GM19238 (cell line): ENCODE data around the gene PHPT1.
"Not testable (repeated sequence)": the region's sequence is repeated elsewhere in the genome, so short reads cannot be mapped to it uniquely, and the experiment has no call there.

ENCODE experiments used
- DNase-seq: peaks from one replicate; pipeline ENCODE4 v3.0.0; 2011; ENCODE audit warnings: low spot score; ENCODE audit not compliant: insufficient read length

The PHPT1 gene

DNA sequence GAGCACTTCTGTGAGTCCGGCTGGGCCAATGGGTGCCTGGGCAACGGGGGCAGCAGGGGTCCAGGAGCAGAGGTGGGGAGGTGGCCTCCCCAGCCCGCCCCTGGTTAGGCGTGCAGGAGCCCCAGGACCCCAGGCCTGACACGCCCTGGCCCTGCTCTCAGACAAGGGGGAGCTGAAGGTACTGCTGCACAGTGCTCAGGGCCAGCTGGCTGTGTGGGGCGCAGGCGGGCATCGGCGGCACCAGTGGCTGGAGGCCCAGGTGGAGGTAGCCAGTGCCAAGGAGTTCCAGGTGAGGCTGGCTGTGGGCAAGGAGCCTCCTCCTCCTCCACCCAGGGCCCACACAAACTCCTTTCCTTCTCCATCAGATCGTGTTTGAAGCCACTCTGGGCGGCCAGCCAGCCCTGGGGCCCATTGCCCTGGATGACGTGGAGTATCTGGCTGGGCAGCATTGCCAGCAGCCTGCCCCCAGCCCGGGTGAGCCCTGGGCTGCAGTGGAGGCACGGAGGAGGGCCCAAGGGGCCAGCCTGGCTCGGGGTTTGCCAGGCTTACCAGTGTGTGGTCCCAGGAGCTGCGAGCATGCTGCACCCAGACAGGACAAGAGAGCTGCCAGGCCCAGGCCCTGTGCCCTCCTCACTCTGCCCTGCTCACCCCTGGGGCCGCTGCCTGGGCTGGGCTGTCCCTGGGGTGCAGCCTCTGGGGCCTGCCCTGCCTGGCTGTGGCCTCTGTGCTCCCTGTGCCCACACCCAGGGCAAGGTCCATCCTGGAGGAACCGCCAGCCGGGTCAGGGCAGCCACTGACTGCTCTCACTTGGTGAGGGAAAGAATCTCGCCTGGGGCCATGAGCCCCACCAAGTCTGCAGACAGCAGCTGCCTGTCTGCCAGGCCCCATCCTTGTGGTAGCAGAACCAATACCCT, 9.9 kb downstream of the PHPT1 start:
- DNase-seq: no peak

DNA sequence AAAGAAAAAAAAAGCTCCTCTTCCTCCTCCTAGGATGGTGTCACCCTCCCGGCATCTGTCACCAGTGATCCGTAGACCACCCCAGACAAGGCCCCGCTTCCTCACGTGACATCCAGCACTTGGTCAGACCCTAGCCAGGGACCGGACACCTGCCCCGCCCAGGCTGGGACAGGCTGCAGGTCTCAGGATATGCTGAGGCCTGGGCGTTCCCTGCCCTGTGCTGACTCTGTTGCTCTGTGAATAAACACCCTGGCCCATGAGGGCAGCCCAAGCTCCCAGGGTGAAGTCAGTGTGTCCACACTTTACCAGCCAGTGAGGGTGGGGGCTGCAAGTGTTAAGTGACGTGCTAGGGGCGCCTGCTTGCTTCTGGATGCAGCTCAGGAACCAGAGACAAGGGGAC, 11.3 kb downstream of the PHPT1 start:
- no peak for DNase-seq

GRCh38 chr9:136860933-136861873, 12.0 kb downstream of the PHPT1 start:
- DNase-seq: no peak

GRCh38 chr9:136861874-136862457, 12.8 kb downstream of the PHPT1 start:
- DNase-seq: no peak

- DNase-seq: no peak
Observed at GRCh38 chr9:136862849-136863622, 13.8 kb downstream of the PHPT1 start.

GRCh38 chr9:136863623-136864273, 14.5 kb downstream of the PHPT1 start:
- no peak for DNase-seq

DNA sequence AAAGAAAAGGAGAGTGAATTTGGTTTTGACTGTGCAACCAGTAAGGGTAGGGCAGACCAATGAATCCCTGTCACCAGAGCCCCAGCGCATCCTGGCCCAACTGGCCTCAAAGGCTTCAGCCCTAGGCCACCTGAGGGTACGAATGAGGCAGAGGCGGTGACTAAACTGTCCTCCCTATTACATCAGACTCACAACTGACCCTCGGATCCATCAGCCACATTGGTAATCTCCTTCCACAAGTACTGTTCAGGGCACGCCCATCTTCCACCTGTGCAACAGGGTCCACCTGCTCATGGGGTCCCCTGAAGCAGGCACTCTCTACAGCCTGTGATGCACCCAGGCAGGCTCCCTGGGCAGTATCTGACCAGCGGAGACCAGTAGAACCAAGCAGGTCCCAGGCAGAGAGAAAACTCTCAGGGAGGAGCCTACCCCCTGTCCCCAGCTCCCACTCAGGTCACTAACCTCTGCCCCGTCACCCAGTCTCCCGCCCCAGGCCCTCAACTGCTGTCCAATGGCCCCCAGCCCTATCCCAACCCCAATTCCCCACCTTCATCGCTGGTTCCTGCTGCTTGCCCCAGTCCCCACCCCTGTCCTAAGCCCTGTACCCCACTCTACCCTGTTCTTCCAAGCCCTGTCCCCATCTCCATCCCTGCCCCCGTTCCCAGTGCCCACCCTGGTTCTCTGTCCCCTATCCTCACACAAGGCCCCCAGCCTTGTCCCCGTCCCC, 16.0 kb downstream of the PHPT1 start:
- no peak for DNase-seq

DNA sequence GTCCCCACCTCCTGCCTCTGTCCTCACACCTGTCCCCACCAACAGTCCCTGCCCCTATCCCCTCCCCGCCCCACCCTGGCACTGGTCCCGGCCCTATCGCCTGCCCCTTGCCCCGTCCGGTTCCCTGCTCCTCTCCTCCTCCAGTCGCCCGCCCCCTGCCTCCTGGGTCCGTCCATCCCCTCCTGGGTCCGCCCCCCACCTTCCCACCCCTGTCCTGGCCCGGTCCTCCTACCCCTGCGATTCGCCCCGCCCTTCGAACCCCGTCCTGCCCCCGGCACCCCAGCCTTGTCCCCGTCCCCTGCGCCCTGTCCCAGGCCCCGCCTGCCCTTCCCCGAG, 16.5 kb downstream of the PHPT1 start:
- DNase-seq: no peak

- DNase-seq: not testable (repeated sequence)
Observed at GRCh38 chr9:136866898-136867421, 17.8 kb downstream of the PHPT1 start.

- no peak for DNase-seq
Observed at GRCh38 chr9:136867480-136867879, 18.3 kb downstream of the PHPT1 start.

DNA sequence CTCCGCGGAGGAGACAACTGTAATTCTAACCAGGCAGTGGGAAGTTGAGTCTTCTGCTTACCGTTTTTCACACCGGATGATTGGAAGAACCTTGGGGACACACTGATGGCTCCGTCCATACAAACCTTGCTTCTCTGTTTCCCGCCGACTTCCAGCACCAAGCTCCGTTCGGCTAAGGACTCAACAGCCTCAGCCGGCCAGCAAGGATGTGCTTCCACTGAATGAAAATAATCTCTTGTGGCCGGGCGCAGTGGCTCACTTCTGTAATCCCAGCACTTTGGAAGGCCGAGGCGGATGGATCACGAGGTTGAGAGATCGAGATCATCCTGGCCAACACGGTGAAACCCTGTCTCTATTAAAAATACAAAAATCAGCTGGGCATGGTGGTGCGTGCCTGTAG, 18.7 kb downstream of the PHPT1 start:
- DNase-seq: no peak

DNA sequence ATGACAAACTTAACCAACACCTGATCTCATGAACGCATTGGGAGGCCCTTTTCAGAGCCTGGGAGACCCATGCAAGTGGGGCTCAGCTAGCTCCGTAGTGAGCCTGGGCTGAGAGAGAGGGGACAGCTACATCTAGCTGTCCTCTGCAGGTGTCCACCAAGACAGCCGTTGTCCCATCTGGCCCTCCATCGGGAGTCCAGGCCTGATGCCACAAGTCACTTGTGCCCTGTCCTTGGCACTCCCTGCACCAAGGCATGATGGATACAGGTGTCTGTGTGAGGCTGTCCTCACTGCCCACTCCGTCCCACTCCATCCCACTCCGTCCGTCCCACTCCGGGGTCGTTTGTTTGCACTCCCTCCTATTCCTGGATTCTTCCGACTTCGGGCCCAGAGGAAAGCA, 19.4 kb downstream of the PHPT1 start:
- DNase-seq: no peak

- not testable (repeated sequence) for DNase-seq
Observed at GRCh38 chr9:136869611-136870010, 20.4 kb downstream of the PHPT1 start.

GRCh38 chr9:136875155-136875554, 25.9 kb downstream of the PHPT1 start:
- no peak for DNase-seq

DNA sequence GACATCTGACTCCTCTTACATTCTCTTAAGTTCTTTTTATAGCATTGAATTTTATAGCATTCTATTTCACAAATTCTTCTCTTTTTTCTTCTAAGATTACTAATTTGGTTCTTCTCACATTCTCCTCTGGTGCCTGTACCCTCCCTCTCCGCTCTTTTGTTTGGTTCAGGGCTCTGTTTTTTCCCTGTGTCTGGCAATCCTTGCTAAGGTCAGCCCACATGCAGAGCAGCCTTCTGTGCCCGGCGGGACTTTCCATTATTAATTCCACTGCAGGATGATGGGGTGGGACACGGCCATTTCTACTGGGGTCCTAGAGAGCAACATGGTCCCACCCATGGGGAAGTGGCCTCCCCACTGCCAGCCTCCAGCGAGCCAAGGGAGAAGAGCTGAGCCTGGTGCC, 27.3 kb downstream of the PHPT1 start:
- DNase-seq: no peak

- DNase-seq: no peak
Observed at GRCh38 chr9:136880651-136881050, 31.4 kb downstream of the PHPT1 start.

- peak; percentile 77 for DNase-seq
Observed at GRCh38 chr9:136881691-136882108, 32.5 kb downstream of the PHPT1 start.

GRCh38 chr9:136882109-136882946, 33.1 kb downstream of the PHPT1 start:
- peak; percentile 82 for DNase-seq

- not testable (repeated sequence) for DNase-seq
Observed at GRCh38 chr9:136882947-136883283, 33.7 kb downstream of the PHPT1 start.
